ENCODE results near the gene ADARB2. TPM values are rescaled to one million over a fixed set of nuclear protein-coding genes. Genes with fewer than 3 reads are reported as not detected.

The ADARB2 gene
- total and polyA plus RNA-seq, 2 donors (not counting 1 experiment from before 2014, with no cell fraction given) = not detected

DNA sequence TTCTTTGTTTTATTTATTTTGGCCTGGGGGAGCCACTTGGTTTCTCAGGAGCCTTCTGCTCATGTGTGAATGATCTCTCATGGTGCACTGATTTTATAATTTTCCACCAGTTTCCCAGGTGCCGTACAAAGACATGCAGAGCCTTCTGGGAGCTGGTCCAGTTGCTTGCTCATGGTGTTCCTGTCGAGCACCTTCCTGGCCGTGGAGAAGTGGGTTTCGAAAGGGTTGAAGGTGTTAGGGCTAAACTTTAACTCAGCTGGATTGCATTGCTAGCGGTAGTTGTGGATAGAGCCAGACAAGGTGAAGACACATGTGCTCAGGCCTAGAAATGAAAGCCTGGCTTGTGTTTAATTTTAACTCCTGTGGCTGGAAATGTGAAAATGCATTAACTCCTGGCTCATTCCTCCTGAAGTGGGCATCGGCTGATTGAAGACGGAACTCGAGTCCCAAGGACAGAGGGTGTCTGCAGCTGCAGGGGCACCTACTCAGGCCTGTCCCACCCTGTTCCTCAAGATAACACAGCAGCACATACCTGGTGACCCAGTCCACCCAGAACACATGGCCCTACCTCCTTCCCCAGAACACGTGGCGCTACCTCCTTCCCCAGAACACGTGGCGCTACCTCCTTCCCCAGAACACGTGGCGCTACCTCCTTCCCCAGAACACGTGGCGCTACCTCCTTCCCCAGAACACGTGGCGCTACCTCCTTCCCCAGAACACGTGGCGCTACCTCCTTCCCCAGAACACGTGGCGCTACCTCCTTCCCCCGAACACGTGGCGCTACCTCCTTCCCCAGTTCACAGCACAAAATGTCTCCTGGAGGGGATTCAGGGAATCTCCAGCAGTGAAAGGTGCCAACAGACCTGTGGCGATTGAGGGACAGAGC is 547.9 kb downstream of the ADARB2 start:
- Histone ChIP-seq H3K9me3 (ENCODE audit: control insufficient read depth, insufficient read depth, low read depth, low read length) (no peaks in the 10 kb centered on the region), H3K79me2 (ENCODE audit: control insufficient read depth, insufficient read depth, low read length) (no peaks in the 10 kb centered on the region), H4K20me1 (ENCODE audit: control insufficient read depth, extremely low read depth, insufficient read depth, low read length) (no peaks in the 10 kb centered on the region), H3K27me3 (ENCODE audit: control insufficient read depth, insufficient read depth, low read length) (no peaks in the 10 kb centered on the region), H3K9ac (ENCODE audit: insufficient read depth, low read length) (no peak overlapping the region), H3K36me3 (ENCODE audit: control insufficient read depth, insufficient read depth, low read length) (no peaks in the 10 kb centered on the region), H3K4me2 (ENCODE audit: extremely low read depth, insufficient read depth, low read length) (no peak overlapping the region), H3K4me3 (replicated peaks in 1 of 4; ENCODE audit: control extremely low read depth in 1 of 4, insufficient read depth in 1 of 4, low read depth in 3 of 4, low read length in 4 of 4) (no peak overlapping the region), H3K4me1 (ENCODE audit: control insufficient read depth, extremely low read depth, insufficient read depth, low read length) (no peaks in the 10 kb centered on the region), H3K27ac (ENCODE audit: insufficient read depth, low read length) (no peak overlapping the region), H2AFZ (ENCODE audit: low read length) (no peak overlapping the region)
- DNase-seq (ENCODE audit: low read depth in 2 of 2) = no peak
- no peak for TF ChIP-seq EZH2 (IDR thresholded peaks at IDR 0.05; ENCODE audit: low read length, missing control alignments)
- TF ChIP-seq, protein P1, sequence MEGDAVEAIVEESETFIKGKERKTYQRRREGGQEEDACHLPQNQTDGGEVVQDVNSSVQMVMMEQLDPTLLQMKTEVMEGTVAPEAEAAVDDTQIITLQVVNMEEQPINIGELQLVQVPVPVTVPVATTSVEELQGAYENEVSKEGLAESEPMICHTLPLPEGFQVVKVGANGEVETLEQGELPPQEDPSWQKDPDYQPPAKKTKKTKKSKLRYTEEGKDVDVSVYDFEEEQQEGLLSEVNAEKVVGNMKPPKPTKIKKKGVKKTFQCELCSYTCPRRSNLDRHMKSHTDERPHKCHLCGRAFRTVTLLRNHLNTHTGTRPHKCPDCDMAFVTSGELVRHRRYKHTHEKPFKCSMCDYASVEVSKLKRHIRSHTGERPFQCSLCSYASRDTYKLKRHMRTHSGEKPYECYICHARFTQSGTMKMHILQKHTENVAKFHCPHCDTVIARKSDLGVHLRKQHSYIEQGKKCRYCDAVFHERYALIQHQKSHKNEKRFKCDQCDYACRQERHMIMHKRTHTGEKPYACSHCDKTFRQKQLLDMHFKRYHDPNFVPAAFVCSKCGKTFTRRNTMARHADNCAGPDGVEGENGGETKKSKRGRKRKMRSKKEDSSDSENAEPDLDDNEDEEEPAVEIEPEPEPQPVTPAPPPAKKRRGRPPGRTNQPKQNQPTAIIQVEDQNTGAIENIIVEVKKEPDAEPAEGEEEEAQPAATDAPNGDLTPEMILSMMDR (conservative IDR thresholded peaks at IDR 0.05 in 1 of 2, IDR thresholded peaks at IDR 0.05 in 1 of 2; ENCODE audit: low read depth in 1 of 2, low read length in 2 of 2) = no peak

DNA sequence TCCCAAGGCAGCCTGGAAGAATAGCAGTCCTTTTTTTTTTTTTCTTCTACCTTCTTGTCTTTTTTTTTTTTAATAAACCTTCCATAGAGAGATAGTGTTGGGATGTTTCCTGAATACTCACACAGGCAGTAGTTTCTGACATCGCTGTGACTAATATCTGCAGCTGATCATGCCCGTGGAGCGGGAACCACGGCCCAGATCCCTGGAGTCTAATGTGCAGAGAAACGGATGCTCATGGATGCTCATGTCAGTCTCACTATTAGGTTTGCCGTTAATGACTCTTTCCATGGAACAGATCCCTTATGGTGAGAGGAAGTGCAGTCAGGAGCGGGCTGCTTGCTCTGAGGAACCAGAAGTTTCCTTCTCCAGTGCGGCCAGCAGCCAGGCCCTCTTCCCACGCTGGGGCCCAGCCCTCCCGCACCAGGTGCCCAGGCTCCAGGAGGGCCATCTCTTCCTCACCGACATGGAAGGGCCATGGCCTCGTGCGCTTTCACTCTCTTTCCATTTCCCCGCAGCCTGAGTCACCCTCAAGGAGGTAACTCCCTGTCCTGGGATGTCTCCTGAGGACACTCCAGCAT is 548.7 kb downstream of the ADARB2 start:
- H4K20me1 ChIP-seq (ENCODE audit: control insufficient read depth, extremely low read depth, insufficient read depth, low read length) = no peaks in the 10 kb centered on the region
- H3K79me2 ChIP-seq (ENCODE audit: control insufficient read depth, insufficient read depth, low read length) = no peaks in the 10 kb centered on the region
- no peak overlapping the region for H3K27ac ChIP-seq (ENCODE audit: insufficient read depth, low read length)
- no peaks in the 10 kb centered on the region for H3K36me3 ChIP-seq (ENCODE audit: control insufficient read depth, insufficient read depth, low read length)
- no peak overlapping the region for H3K4me2 ChIP-seq (ENCODE audit: extremely low read depth, insufficient read depth, low read length)
- DNase-seq (ENCODE audit: low read depth in 2 of 2) = no peak
- no peaks in the 10 kb centered on the region for H3K4me1 ChIP-seq (ENCODE audit: control insufficient read depth, extremely low read depth, insufficient read depth, low read length)
- no peak for TF ChIP-seq EZH2 (IDR thresholded peaks at IDR 0.05; ENCODE audit: low read length, missing control alignments)
- TF ChIP-seq, protein P1 (conservative IDR thresholded peaks at IDR 0.05 in 1 of 2, IDR thresholded peaks at IDR 0.05 in 1 of 2; ENCODE audit: low read depth in 1 of 2, low read length in 2 of 2) = no peak
- no peak overlapping the region for H2AFZ ChIP-seq (ENCODE audit: low read length)
- no peak overlapping the region for H3K9ac ChIP-seq (ENCODE audit: insufficient read depth, low read length)
- H3K9me3 ChIP-seq (ENCODE audit: control insufficient read depth, insufficient read depth, low read depth, low read length) = no peaks in the 10 kb centered on the region
- no peak overlapping the region for H3K4me3 ChIP-seq (replicated peaks in 1 of 4; ENCODE audit: control extremely low read depth in 1 of 4, insufficient read depth in 1 of 4, low read depth in 3 of 4, low read length in 4 of 4)
- H3K27me3 ChIP-seq (ENCODE audit: control insufficient read depth, insufficient read depth, low read length) = no peaks in the 10 kb centered on the region

DNA sequence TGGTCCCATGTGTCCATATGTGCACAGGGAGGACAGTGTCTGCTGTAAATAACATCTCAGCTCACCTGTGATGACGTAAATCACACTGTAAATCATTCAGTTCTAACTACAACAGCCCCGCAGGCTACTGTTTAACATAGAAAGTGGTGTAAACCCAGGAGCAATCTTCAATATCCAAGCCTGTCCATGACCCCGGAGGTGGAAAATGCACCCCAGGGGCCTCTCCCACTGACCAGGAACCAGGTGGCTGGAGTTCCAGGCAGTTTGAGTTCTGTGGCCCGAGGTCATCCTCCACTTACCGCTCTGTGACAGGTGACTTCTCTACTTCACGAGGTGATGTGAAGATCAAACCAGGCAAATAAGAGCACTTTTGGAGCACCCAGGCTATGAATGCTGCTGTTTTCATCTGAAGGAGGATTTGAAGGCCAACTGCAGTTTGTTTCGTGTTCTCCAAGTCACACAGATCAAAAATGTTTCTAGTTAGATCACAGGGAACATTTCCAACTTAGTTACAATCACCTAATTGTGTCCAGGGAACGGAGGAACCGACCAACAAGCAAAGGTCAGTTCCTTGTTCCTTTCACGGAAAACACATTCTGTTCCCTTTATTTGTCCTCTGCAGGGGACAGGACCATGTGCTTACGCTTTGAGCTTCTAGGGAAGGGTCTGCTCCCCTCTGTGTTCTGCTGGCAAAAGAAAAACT is 549.3 kb downstream of the ADARB2 start:
- no peak overlapping the region for H3K4me3 ChIP-seq (replicated peaks in 1 of 4; ENCODE audit: control extremely low read depth in 1 of 4, insufficient read depth in 1 of 4, low read depth in 3 of 4, low read length in 4 of 4)
- H3K27ac ChIP-seq (ENCODE audit: insufficient read depth, low read length) = no peak overlapping the region
- no peaks in the 10 kb centered on the region for H3K27me3 ChIP-seq (ENCODE audit: control insufficient read depth, insufficient read depth, low read length)
- no peaks in the 10 kb centered on the region for H3K36me3 ChIP-seq (ENCODE audit: control insufficient read depth, insufficient read depth, low read length)
- no peaks in the 10 kb centered on the region for H3K79me2 ChIP-seq (ENCODE audit: control insufficient read depth, insufficient read depth, low read length)
- H3K4me2 ChIP-seq (ENCODE audit: extremely low read depth, insufficient read depth, low read length) = no peak overlapping the region
- no peaks in the 10 kb centered on the region for H3K9me3 ChIP-seq (ENCODE audit: control insufficient read depth, insufficient read depth, low read depth, low read length)
- no peak for DNase-seq (ENCODE audit: low read depth in 2 of 2)
- no peaks in the 10 kb centered on the region for H3K4me1 ChIP-seq (ENCODE audit: control insufficient read depth, extremely low read depth, insufficient read depth, low read length)
- no peak overlapping the region for H2AFZ ChIP-seq (ENCODE audit: low read length)
- TF ChIP-seq, protein P1 (conservative IDR thresholded peaks at IDR 0.05 in 1 of 2, IDR thresholded peaks at IDR 0.05 in 1 of 2; ENCODE audit: low read depth in 1 of 2, low read length in 2 of 2) = no peak
- TF ChIP-seq EZH2 (IDR thresholded peaks at IDR 0.05; ENCODE audit: low read length, missing control alignments) = no peak
- H4K20me1 ChIP-seq (ENCODE audit: control insufficient read depth, extremely low read depth, insufficient read depth, low read length) = no peaks in the 10 kb centered on the region
- H3K9ac ChIP-seq (ENCODE audit: insufficient read depth, low read length) = no peak overlapping the region
